ENCODE data around the gene CD207.

GRCh38 chr2:70823249-70823648, 12.4 kb downstream of the CD207 start:
- TF ChIP-seq POLR2A (IDR thresholded peaks at IDR 0.05; ENCODE audit: low read length) (no peak), GATA1 (IDR thresholded peaks at IDR 0.05; ENCODE audit: low read depth, low read length) (no peak)

All from erythroblast (primary cell).